IPS DF 19.7 (cell line): ENCODE data around the gene SLC35A1.
"Not testable (repeated sequence)": the region's sequence is repeated elsewhere in the genome, so short reads cannot be mapped to it uniquely, and the experiment has no call there.

Experiments
- DNase-seq: peaks from one replicate; pipeline ENCODE4 v3.0.0-alpha.2; 2013; ENCODE audit warnings: low read depth, low spot score

Gene SLC35A1, protein sequence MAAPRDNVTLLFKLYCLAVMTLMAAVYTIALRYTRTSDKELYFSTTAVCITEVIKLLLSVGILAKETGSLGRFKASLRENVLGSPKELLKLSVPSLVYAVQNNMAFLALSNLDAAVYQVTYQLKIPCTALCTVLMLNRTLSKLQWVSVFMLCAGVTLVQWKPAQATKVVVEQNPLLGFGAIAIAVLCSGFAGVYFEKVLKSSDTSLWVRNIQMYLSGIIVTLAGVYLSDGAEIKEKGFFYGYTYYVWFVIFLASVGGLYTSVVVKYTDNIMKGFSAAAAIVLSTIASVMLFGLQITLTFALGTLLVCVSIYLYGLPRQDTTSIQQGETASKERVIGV

GRCh38 chr6:87472525-87473418 is at the start of gene SLC35A1:
SLC35A1 (plus strand) TSS chr6:87472974; CDS start chr6:87473004, 30 bp downstream.
- peak; percentile 54 for DNase-seq

- DNase-seq, result no peak
Measured at GRCh38 chr6:87426789-87427188, 46.0 kb upstream of the SLC35A1 start.

DNA sequence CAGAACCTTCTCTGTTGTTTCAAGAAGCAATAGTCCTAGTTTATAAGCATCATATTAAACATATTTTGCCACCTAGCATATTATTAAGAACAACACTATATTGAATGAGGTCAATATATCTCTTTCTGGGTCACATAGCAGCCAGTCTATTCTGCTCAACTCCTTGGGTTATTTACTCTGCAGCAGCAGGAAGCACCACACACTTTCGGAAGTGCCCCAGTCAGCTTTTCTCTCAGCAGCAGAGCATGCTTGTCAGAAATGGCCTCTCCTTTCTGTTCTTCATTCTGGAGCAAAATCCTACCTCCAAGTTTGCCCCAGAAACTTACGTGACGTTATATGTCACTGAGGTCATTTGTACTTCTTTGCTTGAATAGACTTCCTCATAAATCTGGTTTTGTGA is 42.3 kb upstream of the SLC35A1 start:
- DNase-seq, result no peak

- DNase-seq, result no peak
Measured at GRCh38 chr6:87431263-87431662, 41.5 kb upstream of the SLC35A1 start.

DNA sequence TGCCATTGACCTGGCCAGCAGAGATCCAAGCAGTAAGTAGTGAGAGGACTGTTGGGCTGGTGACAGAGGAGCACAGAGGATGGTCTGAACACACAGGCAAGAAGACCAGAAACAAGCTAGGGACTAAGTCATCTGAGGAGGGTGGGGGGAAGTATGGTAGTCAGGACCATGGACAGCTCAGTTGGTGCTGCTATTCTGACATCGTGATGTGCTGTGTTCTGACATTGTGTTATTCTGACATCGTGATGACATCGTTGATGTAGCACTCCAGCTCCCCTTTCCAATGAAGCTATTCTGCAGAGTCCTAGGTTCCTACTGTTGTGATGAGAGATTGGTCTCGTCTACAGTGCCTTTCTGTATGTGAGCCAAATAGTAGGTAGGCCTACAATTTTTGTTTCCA is 36.3 kb upstream of the SLC35A1 start:
- peak; percentile 61 for DNase-seq

DNA sequence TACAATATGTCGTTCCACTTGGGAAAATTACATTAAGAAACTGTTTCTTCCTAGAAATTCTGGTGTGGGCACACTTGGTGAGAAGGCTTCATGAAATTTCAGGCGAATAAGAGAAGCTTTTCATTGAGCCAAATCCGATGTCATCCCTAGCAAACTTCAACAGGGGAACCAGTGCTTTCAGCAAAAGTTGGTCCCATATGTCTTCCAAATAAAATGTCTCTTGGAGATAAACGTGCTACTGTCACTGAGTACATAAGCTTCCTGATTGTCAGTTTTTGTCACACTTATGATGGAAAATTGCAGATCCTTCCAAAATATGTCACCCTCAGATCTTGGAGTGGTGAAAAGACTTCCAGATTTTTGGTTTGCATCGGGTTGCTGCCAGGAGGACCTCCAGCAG is 31.1 kb upstream of the SLC35A1 start:
- no peak for DNase-seq

GRCh38 chr6:87444362-87444761 is 28.4 kb upstream of the SLC35A1 start:
- peak; percentile 82 for DNase-seq

DNA sequence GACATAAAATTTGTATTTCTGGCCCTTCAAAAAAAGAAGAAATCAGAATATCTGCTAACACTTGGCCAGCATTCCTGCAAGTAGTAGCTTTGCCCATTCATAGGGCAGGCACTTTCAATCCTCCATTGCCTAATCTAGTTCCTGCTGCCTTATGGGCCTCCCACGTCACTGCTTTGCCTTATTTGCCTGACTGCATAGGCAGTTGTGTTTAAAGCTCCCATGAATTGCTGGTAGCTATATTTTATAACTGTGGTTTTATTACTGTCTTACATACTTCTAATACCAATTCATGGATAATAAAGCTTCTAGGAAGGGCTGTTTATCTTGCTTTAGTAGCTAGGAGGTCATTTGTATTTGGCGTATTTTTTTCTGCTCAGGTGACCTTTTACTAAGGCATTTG is 7.7 kb upstream of the SLC35A1 start:
- no peak for DNase-seq

- no peak for DNase-seq
Measured at GRCh38 chr6:87473419-87473903, 687 bp downstream of the SLC35A1 start.

DNA sequence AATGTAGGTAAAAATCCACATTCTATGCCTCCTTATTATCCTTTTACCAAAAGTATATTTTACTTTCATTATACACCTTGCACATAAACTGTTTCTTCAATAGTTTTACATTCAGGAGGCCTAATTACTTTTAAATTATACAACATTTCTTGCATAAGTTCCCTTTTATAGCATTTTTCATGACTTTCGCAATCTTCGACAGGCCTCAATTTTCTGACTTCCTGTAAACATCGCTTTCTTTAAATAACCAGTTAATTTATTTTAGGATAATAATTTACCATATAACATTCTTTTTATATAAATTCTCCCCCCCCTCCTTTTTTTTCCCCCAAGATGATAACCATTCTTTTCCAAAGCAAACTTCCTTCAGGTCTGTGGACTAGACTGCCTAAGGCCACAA is 9.2 kb downstream of the SLC35A1 start:
- DNase-seq, result no peak

DNA sequence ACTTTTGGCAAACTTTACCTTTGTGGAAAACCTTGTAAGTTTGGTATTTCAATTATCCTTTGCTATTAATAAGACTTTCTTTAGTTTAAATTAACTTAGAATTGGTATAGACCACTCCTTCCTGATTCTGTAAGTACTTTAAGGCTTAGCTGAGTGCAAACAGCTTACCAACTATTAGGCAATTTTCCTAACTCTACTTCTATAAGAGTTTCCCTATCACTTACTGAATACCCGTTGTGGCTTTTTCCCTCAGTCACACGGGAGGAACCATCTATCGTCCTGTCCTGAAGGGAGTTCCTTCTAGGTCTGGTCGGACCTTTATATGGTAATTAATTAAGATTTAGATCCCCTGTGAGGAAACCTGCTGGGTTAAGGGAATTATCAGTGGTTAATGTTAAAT is 9.6 kb downstream of the SLC35A1 start:
- DNase-seq, result no peak

DNA sequence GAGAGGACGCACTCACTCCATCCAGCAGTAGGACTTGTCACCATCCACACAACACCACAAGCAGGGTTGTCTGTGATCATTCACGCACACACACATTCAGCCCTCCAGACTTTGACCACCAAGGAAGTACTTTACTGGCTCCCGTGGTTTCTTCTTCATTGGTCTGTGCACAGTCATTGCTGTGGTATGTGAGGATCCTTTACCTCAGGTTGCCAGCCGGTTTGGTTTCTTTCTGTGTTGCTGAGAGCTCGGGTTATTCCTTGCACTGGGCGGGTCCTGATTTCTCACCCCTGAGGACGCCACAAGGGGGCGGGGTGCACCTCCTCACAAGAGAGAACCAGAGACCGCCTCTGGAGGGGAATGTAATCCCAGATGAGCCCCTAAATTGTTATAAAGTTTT is 11.2 kb downstream of the SLC35A1 start:
- peak; percentile 84 for DNase-seq

DNA sequence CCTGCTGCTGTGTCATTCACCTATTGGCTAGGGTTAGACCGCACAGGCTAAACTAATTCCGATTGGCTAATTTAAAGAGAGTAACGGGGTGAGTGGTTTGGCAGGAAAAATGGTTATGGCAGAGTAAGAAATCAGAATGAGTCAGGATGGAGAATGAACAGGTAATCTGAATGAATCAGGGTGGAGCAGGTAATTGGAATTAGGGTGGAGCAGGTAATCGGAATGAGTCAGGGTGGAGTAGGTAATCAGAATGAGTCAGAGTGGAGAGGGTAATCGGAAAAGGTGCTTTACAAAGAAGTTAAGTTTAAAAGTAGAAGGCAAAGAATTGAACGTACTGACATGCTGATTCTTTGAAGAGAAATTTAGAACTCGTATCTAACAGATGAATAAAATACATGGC is 11.7 kb downstream of the SLC35A1 start:
- no peak for DNase-seq

- DNase-seq, result no peak
Measured at GRCh38 chr6:87487555-87487954, 14.8 kb downstream of the SLC35A1 start.

- DNase-seq, result not testable (repeated sequence)
Measured at GRCh38 chr6:87489326-87489725, 16.6 kb downstream of the SLC35A1 start.

DNA sequence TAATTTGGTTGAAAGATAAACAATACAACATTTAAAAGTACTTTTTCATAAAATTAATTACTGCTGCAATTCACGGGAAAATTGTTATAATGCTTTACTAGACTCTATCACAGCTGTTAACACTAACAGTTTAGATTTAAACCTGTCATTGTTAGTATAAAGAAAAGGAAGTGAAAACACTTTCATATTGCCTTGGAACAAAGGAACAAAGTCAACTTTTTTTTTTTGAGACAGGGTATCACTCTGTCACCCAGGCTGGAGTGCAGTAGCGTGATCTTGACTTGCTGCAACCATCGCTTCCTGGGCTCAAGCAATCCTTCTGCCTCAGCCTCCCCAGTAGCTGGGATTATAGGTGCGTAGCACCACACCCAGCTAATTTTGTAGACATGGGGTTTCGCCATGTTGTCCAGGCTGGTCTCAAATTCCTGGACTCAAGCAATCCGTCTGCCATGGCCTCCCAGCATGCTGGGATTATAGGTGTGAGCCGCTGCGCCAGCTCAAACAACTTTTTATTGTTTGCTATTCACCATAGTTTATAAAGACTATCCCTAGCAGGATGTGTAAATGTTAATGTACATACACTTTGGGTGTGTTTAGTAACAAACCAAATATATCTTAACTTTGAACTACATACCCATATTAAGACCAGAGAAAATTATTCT is 22.1 kb downstream of the SLC35A1 start:
- DNase-seq, result no peak

DNA sequence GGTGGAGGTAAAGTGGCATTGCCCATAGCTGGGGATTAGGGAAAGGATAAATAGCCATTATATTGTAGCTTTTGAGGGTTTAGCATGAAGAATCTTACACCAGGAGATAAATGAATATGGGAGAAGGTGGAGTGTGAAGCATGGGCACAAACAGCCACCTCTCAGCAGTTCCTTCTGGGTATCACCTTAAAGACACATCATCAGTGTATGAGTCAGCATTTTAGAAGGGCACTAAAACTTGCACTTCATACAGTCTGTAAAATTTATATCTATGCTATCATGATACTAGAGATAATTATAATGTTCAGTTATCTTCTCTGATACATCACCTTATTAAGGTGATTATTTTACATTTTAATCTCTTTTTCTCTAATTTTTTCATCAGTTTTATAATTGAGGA is 25.3 kb downstream of the SLC35A1 start:
- no peak for DNase-seq

- no peak for DNase-seq
Measured at GRCh38 chr6:87501809-87502572, 29.2 kb downstream of the SLC35A1 start.

- DNase-seq, result no peak
Measured at GRCh38 chr6:87504441-87504840, 31.7 kb downstream of the SLC35A1 start.

GRCh38 chr6:87514831-87515230 is 42.1 kb downstream of the SLC35A1 start:
- DNase-seq, result no peak

- no peak for DNase-seq
Measured at GRCh38 chr6:87518453-87518852, 45.7 kb downstream of the SLC35A1 start.
